Activated CD8-positive, alpha-beta memory T cell treated with anti-CD3 and anti-CD28 coated beads, Interleukin-2, amount 50 U/mL, for 4 hours (primary cell): ENCODE data around the gene SUGCT.

ENCODE experiments used
- DNase-seq: peaks from one replicate; pipeline ENCODE4 v3.0.0-alpha.2; 2020

The SUGCT gene

DNA sequence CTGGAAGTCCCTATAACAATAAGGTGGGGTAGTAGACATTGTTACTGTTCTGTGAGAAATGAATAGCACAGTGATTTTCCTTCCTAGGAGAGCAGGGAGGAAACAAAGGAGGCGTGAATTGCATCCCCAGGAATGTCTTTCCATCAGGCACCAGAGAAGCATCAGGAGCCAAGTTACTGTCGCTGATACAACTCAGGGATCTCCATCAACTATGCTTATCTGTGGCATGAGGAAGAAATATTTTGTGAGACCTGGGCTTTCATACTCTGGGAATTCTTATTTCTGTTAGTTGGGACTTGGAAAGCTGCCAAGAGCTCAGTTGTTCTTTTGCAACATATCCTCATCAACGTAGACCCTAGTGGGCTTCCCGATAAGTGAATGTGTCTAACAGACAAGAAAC lies 622.3 kb downstream of the SUGCT start:
- no peak for DNase-seq

DNA sequence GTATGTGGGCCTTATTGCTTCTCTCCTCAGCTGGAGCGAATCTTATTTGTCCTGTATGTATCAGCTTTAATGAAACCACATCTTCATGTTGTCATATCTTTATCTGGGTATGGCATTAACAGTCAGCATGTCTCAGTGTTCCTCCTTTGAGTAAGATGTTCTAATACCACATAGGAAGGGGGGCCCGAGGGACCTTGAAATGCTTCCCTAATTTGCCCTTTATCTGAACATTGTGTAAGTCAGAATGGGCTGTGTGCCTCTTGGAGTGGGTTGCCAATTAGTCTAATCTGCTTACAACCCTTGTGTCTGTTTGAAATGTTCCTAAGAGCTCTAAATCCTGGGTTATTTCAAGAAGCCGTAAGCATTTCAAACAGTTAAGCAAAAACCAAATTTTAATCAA lies 623.8 kb downstream of the SUGCT start:
- DNase-seq = no peak

DNA sequence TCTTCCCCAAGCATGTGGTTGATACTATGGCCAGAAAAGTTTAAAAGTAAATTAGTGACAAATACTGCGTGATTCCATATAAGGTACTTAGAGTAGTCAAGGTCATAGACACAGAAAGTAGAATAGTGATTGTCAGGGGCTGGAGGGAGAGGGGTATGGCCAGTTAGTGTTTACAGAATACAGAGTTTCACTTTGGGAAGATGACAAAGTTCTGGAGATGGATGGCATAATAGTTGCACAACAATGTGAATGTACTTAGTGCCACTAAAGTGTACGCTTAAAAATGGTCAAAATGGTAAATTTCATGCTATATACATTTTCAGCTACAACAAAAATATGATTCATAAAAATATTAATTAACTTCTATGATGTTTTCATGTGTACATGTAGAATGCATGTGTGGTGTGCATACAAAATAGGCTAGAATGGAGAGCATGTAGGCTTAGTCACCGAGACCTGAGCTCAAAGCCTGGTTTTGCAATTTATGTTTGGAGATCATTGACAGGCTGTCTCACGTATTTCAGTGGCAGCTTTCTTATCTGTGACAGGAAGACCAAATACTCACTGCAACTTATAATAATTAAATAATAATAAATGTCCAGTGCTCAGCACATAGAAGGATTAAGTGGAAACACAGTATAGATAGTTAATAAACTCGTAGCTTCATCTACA lies 625.6 kb downstream of the SUGCT start:
- DNase-seq = no peak

DNA sequence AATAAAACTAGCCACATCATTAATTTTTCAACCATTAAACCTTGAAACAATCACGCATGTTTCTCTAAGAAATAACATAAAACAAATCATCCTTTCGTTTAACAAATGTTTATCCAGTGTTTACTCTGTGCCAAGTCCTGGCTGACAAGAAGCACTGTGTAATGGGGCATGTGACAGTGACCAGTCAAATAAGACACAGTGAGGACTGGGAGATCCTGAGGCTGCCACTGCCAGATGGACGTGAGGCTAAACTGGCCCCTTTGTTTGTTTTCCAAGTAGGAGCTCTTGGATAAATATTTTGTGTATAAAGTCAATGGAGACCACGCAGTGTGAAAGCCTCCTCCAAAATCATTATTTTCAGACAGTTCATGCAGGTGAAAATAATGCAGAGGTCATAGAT lies 626.2 kb downstream of the SUGCT start:
- DNase-seq = no peak

DNA sequence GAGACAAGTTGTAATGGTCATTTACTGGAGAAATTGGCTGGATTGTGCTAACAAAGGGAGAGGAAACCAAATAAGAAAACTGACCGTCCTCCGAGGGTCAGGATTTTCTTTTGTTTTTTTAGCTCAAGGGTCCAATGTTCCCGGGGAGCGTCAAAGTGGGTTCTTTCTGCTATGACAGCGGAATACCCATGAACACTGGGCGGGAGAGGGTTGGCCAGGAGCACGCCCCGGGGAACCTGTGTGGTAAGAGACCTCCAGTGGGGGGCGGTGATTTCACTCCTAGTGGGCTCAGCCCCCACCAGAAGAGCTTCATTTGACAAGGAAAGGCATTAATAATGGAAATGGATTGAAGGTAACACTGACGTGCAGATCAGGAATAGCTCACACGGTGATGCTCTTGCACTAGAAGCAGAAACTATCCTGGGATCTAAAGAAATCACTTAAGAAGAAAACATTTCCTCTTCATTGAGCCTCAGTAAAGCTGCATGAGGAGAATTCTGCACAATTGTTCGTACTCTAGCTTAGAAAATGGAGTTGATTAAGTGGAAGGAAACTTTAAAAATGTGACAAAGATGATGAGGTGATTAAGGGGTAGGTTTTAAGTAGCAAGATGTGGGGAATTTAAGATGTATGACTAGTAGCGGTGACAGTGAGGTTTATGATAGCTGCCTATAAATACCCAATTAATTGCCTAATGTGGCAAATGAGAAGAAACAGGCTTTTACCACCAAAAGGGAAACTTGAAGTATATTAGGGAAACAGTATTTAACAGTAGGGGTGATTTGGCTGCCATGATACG lies 627.2 kb downstream of the SUGCT start:
- DNase-seq = no peak

DNA sequence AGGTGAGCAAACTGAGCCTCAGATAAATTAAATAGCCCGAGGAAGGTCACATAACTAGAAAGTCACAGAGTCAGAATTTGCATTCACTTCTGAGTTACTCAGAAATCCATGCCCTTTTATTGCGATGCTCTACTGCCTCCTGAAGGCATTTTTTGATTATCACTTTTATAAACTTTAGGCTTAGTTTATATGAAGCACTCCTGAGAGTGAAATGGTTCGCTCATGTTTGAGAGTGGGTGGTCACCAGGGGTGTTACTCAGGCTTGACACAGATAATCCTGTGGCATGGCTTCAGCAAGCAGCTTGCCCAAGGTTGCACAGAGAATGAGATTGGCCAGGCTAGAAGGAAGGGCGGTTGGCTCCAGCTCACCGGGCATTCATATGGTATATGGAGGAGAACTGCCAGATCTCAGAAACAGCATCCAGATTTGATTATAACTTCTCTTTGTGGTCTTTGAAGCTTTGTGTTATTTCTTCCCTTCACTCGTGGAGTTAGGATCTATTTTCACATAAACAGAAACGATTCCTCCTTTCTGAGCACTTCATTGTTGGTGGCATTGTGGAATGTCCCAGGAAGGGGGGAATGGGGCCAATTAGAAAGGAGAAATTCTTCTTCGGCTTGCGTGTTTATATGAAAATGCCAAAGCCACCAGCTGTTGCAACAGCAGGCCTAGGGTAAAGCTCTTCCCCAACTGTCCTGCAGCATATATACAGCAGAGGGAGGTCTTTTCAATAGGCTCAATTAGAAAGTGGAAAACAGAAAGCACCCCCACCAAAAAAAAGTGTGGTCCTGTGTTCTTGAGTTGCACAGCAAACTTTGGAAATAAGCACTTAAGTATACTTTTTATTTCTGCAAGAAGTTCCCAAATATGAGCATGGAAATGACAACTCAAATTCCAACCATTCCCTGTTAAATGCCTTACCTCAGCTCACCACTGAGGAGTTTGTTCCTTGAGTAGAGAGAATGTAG lies 628.8 kb downstream of the SUGCT start:
- no peak for DNase-seq

DNA sequence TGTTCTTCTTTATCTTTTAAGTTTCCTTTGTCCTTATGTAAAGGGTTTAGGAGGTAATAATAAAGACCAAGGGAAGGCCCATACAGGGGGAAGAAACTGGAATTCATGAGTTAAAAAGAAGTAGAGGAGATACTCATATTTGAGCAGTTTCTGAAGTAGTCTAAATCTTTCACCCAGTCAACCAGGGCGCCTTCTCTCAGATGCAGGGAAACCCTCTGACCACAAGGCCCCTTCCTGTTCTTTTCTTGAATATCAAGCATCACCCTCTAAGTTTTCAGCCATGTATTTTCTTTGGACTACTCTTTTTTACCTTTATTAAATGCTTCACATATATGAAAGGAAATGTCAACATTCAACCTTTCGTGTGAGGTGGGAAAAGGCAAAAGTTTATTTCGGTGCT lies 630.8 kb downstream of the SUGCT start:
- no peak for DNase-seq

DNA sequence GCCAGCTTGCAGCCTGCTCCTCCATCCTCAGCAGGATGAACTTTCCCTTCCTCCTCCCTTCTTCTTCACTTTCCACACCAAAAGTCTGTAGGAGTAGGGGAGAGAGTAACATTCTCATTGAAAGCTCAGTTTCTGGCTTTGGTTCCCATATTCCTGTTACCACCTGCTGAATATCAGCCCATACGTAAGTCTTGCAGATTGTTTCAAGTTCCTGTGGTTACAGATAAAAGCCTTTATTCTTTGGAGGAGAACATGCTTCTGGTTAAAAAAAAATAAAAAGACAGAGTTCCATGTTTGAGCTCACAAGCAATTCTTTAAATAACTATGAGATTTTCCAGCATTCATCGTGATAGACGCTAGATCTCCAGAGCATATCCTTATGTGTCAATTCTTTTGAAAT lies 637.3 kb downstream of the SUGCT start:
- no peak for DNase-seq

DNA sequence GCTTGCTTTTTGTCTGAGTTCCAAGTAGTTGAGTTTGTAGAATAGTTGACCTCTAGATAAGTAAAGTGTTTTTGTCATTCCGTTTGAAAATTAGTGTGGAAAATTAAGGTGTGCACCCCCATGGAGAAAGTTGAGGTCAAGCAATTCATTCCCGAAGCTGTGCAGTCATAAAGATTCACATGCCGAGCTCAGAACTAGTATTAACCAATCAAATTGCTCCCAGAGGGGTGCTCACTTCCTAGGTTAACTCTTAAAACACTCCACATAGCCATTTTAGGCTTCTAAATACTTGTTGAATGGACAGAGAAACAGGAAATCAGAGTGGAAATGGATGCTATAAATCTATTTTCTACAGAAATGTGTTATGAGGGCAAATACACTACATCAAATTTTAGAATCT lies 638.9 kb downstream of the SUGCT start:
- DNase-seq = no peak

DNA sequence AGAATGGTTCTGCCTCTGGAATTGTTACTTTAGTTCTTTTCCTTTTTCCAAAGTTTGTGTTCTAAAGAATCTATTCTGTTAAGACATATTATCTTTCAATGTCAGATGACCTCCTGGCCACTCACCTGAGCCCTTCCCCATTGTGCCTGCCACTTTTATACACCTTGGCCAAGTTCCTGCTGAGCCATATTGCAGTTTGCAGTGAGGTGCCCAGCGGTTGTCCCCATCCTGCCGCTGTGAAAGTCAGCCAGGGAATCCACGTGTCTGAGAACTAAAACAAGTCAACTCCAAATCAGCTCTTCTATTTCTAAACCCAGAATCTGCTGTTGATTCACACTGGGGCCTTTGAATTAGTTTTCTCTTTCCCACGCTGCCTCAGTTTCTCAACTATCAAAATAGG lies 641.1 kb downstream of the SUGCT start:
- no peak for DNase-seq

DNA sequence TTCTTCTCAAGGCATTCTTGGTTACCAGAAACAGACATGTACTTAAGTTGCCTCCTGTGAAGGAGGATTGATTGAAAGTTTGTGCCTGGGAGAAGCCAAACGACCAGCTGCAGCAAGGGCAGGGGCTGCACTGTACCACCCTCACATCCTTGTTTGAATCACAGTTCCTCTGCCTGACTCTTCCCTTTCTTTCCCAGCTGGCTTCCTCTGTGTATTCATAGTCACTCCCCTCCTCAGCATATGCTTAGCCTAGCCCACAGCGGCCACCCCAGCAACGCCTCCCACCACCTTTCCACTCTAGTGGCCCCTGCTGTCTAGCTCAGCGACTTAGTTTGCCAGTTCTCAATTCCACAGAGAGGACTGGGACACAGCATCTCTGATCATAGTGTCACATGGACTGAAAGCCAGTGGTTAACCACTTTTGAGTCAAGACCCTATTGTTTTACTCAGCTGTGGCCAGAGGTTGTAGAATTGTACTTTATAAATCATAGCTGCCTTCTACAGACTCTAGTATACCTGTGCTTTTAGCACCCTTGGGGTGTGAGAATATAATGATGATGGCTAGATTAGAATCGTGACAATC lies 643.0 kb downstream of the SUGCT start:
- DNase-seq = no peak

DNA sequence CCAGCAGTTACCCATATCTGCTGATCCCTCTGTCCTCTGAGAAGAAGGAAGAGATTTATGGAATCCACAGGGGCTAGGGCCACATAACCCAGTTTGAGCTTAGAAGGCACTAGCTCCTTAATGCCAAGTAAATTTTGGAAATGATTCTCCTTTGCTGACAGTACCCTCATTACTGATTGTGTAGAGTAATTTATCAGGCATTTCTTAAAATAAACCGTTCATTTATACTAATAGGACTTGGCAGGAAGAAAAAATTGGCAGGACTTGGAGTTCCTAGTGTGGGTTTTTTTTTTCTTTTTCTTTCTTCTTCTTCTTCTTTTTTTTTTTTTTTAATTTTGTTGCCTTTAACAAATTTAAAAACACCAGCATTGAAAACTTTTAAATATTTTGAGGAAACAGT lies 645.7 kb downstream of the SUGCT start:
- DNase-seq = no peak

DNA sequence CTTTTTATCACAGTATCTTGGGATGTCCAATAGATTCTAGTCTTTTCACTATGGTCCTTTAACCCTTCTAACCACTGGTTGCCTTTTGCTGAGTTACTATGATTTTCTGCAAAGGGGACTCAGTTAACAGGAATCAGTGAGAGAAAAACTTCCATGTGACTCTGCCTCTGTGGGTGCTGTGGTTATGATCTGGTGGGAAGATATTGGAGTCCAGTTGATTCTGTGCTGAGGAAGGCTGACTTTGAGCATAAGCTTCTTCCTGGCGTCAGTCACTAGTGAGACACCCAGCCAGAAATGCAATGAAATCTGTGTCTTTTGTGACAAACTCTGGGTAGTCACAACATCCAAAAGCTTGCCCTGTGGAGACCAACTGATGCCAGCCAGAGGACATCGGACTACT lies 648.0 kb downstream of the SUGCT start:
- no peak for DNase-seq

DNA sequence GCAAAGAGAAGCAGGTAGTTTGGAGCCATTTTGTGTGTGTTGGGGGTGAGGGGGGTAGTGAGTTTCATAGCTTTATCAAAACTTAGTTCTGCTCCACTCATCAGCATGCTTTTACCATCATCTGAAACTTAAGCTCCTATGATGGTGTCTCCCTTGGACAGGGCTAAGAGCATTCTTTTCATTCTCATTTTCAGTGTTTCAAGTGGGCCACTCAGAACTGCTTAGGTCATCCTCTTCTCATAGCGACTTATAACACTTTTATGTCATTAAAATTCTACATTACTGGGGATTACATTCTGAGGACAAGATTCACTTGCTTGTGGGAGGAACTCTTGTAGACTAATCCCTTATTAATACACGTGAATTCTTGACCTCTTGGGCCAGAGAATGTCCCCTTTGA lies 649.4 kb downstream of the SUGCT start:
- DNase-seq = no peak

DNA sequence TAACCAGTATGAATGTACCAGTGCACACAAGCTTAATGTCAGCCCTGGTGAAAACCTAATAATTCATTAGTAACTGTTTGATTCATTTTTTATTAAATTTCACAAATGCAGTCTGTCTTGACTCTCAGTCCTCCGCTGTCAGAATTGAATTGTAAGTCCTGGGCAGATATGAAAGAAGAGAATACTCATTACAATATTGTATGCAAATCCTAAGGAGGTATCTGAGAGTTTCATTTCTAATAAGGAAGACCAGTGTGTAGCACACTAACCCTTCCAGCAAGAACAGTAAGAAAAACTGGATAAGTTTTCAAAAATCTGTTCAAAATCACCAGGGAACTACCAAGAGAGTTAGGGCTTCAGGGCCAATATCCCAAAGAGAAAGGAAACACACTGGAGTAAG lies 652.1 kb downstream of the SUGCT start:
- DNase-seq = no peak

DNA sequence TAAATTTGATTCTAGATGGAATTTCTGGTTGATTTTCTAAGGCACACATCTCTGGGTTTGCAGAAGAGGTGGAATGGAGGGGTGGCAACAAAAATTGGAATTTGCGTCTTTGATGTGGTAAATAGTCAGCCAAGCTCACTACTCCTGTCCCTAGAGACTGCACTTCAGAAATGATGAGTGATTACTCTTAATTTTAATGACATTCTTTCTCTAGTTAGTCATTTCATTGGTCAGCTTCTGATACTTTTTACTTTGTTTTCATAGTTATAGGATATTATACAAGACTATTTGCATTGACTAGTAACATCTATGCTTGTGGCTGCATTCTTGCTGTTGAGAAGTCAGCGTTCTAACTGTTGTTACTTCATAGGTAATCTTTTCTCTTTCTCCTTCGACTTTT lies 658.3 kb downstream of the SUGCT start:
- DNase-seq = no peak

DNA sequence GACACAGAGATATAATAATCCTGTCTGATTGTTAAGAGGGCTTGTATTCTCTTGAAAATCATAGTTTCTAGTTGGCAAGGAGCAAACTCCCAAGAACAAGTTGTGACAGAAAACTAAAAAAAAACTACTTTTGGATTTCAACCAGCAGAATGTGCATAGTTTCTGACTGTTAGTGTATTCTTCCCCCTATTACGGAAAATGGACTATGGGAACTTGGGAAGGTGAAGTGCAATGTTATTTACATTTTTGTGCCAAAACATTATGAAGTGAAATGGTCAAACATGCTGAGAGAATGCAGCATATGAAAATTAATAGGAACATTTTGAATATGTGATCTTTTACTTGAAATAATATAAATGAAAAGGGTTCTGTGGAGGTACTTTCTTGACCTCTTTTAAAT lies 660.8 kb downstream of the SUGCT start:
- DNase-seq = no peak

DNA sequence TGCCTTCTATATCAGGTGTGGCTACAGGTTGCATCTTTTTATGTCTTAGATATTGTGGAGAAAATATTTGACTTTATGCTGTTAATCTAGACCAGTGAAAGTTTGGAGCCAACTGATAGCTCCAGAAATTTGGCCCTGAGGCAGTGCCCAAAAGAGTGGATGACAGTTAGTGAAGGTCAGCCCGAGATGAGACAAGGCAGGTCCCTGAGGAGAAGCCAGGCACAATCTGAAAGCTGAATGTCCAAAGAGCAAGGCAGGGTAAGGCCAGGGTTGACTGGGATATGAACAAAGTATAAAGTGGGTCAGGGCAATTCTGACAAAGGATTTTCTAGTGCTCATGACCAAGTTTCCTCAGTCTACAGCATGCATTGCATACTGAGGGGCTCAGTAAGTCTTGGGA lies 661.9 kb downstream of the SUGCT start:
- DNase-seq = no peak

DNA sequence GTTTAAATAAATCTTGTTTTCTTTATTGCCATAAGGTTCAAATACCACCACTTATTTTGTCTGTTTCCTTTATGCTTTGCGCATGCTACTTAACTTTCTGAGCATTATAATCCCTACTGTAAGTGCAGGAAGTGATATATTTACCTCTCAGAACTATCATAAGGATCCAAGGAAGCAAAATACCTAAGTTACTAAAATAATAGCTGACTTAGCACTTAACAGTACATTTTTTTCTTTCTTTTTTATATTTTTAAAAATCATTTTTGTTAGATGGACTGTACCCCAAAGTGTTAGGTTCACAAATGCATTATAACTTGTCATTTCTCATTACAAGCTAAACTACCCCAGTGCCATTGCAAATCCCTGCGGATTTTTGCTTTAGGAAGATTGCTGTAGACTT lies 663.8 kb downstream of the SUGCT start:
- DNase-seq = no peak

DNA sequence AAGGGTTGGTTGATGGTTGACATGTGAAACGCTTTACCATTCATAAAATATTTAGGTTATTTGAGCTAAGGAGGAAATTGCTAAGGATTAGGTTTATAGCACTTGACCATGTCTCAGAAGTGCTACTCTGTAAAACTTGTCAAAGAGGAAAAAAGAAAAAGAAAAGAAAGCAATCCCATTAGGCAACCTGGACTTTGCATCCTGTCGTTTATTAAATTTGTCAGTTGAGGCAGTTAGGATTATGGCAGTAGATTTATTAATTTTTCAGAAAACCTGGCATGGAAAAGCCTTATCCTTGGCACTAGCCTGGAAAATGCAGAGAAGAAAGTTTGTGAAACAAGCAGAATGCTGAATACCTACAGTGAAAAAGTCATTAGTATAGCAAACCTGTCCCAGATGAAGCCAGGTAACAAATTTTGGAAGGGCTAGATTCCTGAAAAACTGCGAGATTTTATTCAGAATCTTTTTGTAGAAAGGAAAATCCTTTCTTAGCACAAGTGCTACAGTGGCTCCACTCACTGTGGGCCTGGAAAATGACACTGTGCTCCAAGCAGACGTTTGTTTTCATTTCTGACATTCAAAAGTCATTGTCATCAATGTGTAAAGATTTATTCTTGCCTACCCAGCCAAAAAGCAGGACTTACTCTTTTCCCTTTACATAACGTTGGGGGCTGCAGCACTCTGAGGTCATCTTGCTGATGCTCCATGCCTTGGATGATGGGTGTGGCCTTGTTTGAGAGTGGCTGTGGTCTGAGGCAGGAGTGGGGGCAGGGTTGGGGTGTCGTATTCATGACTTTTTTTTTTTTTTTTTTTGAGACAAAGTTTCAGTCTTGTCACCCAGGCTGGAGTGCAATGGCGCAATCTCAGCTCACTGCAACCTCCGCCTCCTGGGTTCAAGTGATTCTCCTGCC lies 664.9 kb downstream of the SUGCT start:
- DNase-seq = no peak

DNA sequence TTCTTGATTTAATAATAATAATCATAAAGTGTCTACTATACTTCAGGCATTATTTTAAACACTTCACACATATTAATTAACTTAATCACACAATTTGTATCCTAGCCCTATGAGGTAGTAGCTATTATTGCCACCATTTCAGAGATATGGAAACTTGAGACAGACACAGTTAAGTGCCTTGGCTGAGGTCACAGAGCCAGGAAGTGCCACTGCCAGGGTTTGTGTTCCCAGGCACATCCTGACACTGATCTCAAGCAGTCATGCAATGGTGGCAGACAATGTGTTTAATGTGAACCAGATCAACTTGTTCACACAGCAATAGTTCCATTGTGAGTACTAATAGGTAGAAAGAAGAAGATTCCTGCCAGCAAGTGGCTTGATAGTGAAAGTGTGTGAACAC lies 666.0 kb downstream of the SUGCT start:
- DNase-seq = no peak

DNA sequence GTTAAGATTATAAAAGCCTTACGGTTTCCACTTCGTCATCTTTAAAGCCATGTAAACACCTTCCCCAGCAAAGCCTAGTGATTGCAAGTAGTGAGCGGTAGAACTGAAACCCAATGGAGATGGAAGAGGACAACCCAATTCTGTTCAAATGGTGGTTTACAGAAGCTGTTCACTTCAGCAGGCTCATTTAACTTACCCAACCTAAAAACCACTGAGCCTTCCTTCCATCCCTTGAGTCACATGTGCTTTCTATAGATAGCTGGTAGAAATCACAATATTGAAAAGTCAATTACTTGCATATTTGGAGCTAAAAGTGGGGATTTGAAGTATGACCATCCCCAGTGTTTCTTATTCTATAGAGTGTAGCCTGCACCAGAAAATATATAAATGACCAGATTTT lies 667.7 kb downstream of the SUGCT start:
- DNase-seq = no peak
